Measurements from ENCODE around the gene COPG1. TPM values are rescaled to one million over a fixed set of nuclear protein-coding genes. Genes with fewer than 3 reads are reported as not detected.

COPG1 gene
- polyA plus RNA-seq, 3 donors: 59.9 to 94.5 (median 60.2) TPM

GRCh38 chr3:129260606-129261005 lies 11.2 kb downstream of the COPG1 start:
- no peak overlapping the region for H3K27ac ChIP-seq (ENCODE audit: low read depth in 1 of 2, low read length in 2 of 2)
- Mint-ChIP-seq H3K36me3 (peaks cover 96 to 100% of the 10 kb centered on the region in 2 donors), H3K4me3 (no peak overlapping the region), H3K27ac (peak overlapping the region in 1 of 7 donors; percentile 42), H3K9me3 (peaks cover 0 to 1% (median 0%) of the 10 kb centered on the region in 7 donors), H3K4me1 (no peaks in the 10 kb centered on the region), H3K27me3 (ENCODE audit: low read depth in 3 of 3) (no peaks in the 10 kb centered on the region)
- H3K79me2 ChIP-seq (ENCODE audit: insufficient read depth, low read length): peaks cover 26% of the 10 kb centered on the region
- DNase-seq: no peak
- H2AFZ ChIP-seq (ENCODE audit: insufficient read depth, low read depth, low read length, poor library complexity, severe bottlenecking): no peak overlapping the region
- H3K27me3 ChIP-seq (ENCODE audit: control insufficient read depth in 2 of 2, insufficient read depth in 2 of 2, low read length in 2 of 2): no peaks in the 10 kb centered on the region
- 96% methylated on average over 11 of the region's 11 CpGs for WGBS (ENCODE audit: insufficient coverage)
- peaks cover 95 to 100% of the 10 kb centered on the region in 2 donors for H3K36me3 ChIP-seq (replicated peaks in 1 of 2; ENCODE audit: control insufficient read depth in 1 of 2, insufficient read depth in 2 of 2, low read length in 2 of 2)
- intact Hi-C loops (cut with micrococcal nuclease): loop anchor here in 1 of 2 donors (10.0 kb wide), 1 partner anchor 376 kb away; no protein-coding TSS in a partner anchor
- no peak overlapping the region for H3K4me3 ChIP-seq (replicated peaks in 1 of 3; ENCODE audit: low read depth in 2 of 3, low read length in 3 of 3)
- no peak overlapping the region for H3K4me2 ChIP-seq (replicated peaks; ENCODE audit: extremely low read depth, low read length, poor library complexity, severe bottlenecking)
- H4K20me1 ChIP-seq (ENCODE audit: insufficient read depth, low read length): peaks cover 69% of the 10 kb centered on the region
- no peaks in the 10 kb centered on the region for H3K4me1 ChIP-seq (ENCODE audit: control insufficient read depth in 1 of 2, insufficient read depth in 2 of 2, low read length in 2 of 2)
- no peaks in the 10 kb centered on the region for H3K9me3 ChIP-seq (replicated peaks in 1 of 2; ENCODE audit: control insufficient read depth in 1 of 2, insufficient read depth in 1 of 2, low read length in 2 of 2)
- H3K9ac ChIP-seq (ENCODE audit: insufficient read depth, low read length, poor library complexity, severe bottlenecking): no peak overlapping the region
- TF ChIP-seq CTCF (IDR thresholded peaks at IDR 0.05): no peak

GRCh38 chr3:129261894-129262293 lies 12.5 kb downstream of the COPG1 start:
- peaks cover 19% of the 10 kb centered on the region for H3K79me2 ChIP-seq (ENCODE audit: insufficient read depth, low read length)
- no peaks in the 10 kb centered on the region for H3K4me1 ChIP-seq (ENCODE audit: control insufficient read depth in 1 of 2, insufficient read depth in 2 of 2, low read length in 2 of 2)
- H3K4me3 Mint-ChIP-seq: no peak overlapping the region
- peaks cover 96 to 100% of the 10 kb centered on the region in 2 donors for H3K36me3 Mint-ChIP-seq
- H4K20me1 ChIP-seq (ENCODE audit: insufficient read depth, low read length): peaks cover 61% of the 10 kb centered on the region
- H3K9me3 Mint-ChIP-seq: peaks cover 0 to 1% (median 0%) of the 10 kb centered on the region in 7 donors
- H3K27ac Mint-ChIP-seq: peak overlapping the region in 1 of 7 donors; percentile 44
- intact Hi-C loops (cut with micrococcal nuclease): loop anchor here in 1 of 2 donors (10.0 kb wide), 1 partner anchor 377 kb away; no protein-coding TSS in a partner anchor
- H3K4me2 ChIP-seq (replicated peaks; ENCODE audit: extremely low read depth, low read length, poor library complexity, severe bottlenecking): no peak overlapping the region
- no peak overlapping the region for H3K4me3 ChIP-seq (replicated peaks in 1 of 3; ENCODE audit: low read depth in 2 of 3, low read length in 3 of 3)
- no peaks in the 10 kb centered on the region for H3K4me1 Mint-ChIP-seq
- TF ChIP-seq CTCF (IDR thresholded peaks at IDR 0.05): no peak
- WGBS (ENCODE audit: insufficient coverage): 100% methylated on average over 1 of the region's 3 CpGs
- no peak for DNase-seq
- H2AFZ ChIP-seq (ENCODE audit: insufficient read depth, low read depth, low read length, poor library complexity, severe bottlenecking): no peak overlapping the region
- no peaks in the 10 kb centered on the region for H3K9me3 ChIP-seq (replicated peaks in 1 of 2; ENCODE audit: control insufficient read depth in 1 of 2, insufficient read depth in 1 of 2, low read length in 2 of 2)
- H3K27ac ChIP-seq (ENCODE audit: low read depth in 1 of 2, low read length in 2 of 2): no peak overlapping the region
- H3K36me3 ChIP-seq (replicated peaks in 1 of 2; ENCODE audit: control insufficient read depth in 1 of 2, insufficient read depth in 2 of 2, low read length in 2 of 2): peaks cover 95 to 100% of the 10 kb centered on the region in 2 donors
- H3K27me3 ChIP-seq (ENCODE audit: control insufficient read depth in 2 of 2, insufficient read depth in 2 of 2, low read length in 2 of 2): no peaks in the 10 kb centered on the region
- H3K27me3 Mint-ChIP-seq (ENCODE audit: low read depth in 3 of 3): no peaks in the 10 kb centered on the region
- no peak overlapping the region for H3K9ac ChIP-seq (ENCODE audit: insufficient read depth, low read length, poor library complexity, severe bottlenecking)
